GM23338 (cell line): Measurements from ENCODE around the gene OTP. TPM values are rescaled to one million over a fixed set of nuclear protein-coding genes. Genes with fewer than 3 reads are reported as not detected.

Experiments used
- ATAC-seq: fragments of 200-7000 bp; cut with Tn5 transposase; 3 replicates; pipeline ENCODE4 v1.9.1; 2020
- DNase-seq: peaks from one replicate; pipeline ENCODE4 v3.0.0-alpha.2; 2015; ENCODE audit warnings: low spot score
- H2AFZ ChIP-seq: fragments of 200-600 bp; sonication (generic); 2 replicates; pipeline ENCODE4 v1.8.0; 2016; ENCODE audit warnings: antibody characterized with exemption, mild to moderate bottlenecking, moderate library complexity
- H3F3A ChIP-seq: fragments of 200-600 bp; sonication (generic); replicated peaks from 2 replicates; pipeline ENCODE4 v1.8.0; 2017; ENCODE audit warnings: antibody characterized with exemption, mixed run types, low read depth
- H3K27ac ChIP-seq: fragments of 200-600 bp; sonication (generic); 2 replicates; pipeline ENCODE4 v1.6.1; 2016; ENCODE audit warnings: low read depth
- H3K27me3 ChIP-seq: fragments of 200-600 bp; sonication (generic); 2 replicates; pipeline ENCODE4 v1.8.0; 2016; ENCODE audit warnings: mild to moderate bottlenecking, mixed run types, moderate library complexity; ENCODE audit not compliant: insufficient read depth
- H3K36me3 ChIP-seq: fragments of 200-600 bp; sonication (generic); 2 replicates; pipeline ENCODE4 v1.8.0; 2016; ENCODE audit warnings: mild to moderate bottlenecking; ENCODE audit not compliant: insufficient read depth
- H3K4me1 ChIP-seq: fragments of 200-600 bp; sonication (generic); 2 replicates; pipeline ENCODE4 v1.8.0; 2016; ENCODE audit warnings: mild to moderate bottlenecking, moderate library complexity; ENCODE audit not compliant: insufficient read depth
- H3K4me2 ChIP-seq: fragments of 200-600 bp; sonication (generic); 2 replicates; pipeline ENCODE4 v1.7.1; 2017; ENCODE audit warnings: mixed run types
- H3K4me3 ChIP-seq: fragments of 200-600 bp; sonication (generic); 2 replicates; pipeline ENCODE4 v1.6.1; 2016; ENCODE audit warnings: mixed run types
- H3K79me2 ChIP-seq: fragments of 200-600 bp; sonication (generic); replicated peaks from 2 replicates; pipeline ENCODE4 v1.8.0; 2017; ENCODE audit warnings: mild to moderate bottlenecking; ENCODE audit not compliant: insufficient read depth
- H3K9me2 ChIP-seq: fragments of 200-600 bp; sonication (generic); 2 replicates; pipeline ENCODE4 v1.8.0; 2017; ENCODE audit not compliant: insufficient read depth
- H4K20me1 ChIP-seq: fragments of 200-600 bp; sonication (generic); replicated peaks from 2 replicates; pipeline ENCODE4 v1.8.0; 2017; ENCODE audit warnings: mild to moderate bottlenecking; ENCODE audit not compliant: insufficient read depth
- H3K27ac Mint-ChIP-seq: 2 replicates; pipeline ENCODE4 v1.8.0; 2020; ENCODE audit warnings: inconsistent platforms, mild to moderate bottlenecking, moderate library complexity, mixed read lengths
- H3K27me3 Mint-ChIP-seq: 3 replicates; pipeline ENCODE4 v1.8.0; 2022; ENCODE audit warnings: low read depth, mild to moderate bottlenecking, moderate library complexity, mixed read lengths, inconsistent platforms; ENCODE audit not compliant: insufficient read depth, poor library complexity
- H3K36me3 Mint-ChIP-seq: 3 replicates; pipeline ENCODE4 v1.8.0; 2021; ENCODE audit warnings: low read depth, mild to moderate bottlenecking, inconsistent platforms, moderate library complexity, mixed read lengths
- H3K4me1 Mint-ChIP-seq: 3 replicates; pipeline ENCODE4 v1.8.0; 2020; ENCODE audit warnings: mild to moderate bottlenecking, inconsistent platforms, mixed read lengths
- H3K4me3 Mint-ChIP-seq: 3 replicates; pipeline ENCODE4 v1.8.0; 2021; ENCODE audit warnings: moderate library complexity, mild to moderate bottlenecking, inconsistent platforms, mixed read lengths
- H3K9me3 Mint-ChIP-seq: 3 replicates; pipeline ENCODE4 v1.8.0; 2020; ENCODE audit warnings: moderate library complexity, mild to moderate bottlenecking, inconsistent platforms, mixed read lengths
- CREB1 ChIP-seq: fragments of 250-450 bp; sonication (Bioruptor Pico); IDR thresholded peaks from 2 replicates; pipeline ENCODE4 v1.5.0; 2020; ENCODE audit warnings: low read depth, mild to moderate bottlenecking, moderate library complexity
- POLR2AphosphoS5 ChIP-seq: IDR thresholded peaks from 2 replicates; pipeline ENCODE4 v1.6.1; 2016; ENCODE audit warnings: antibody characterized with exemption, low read depth
- polyA plus RNA-seq: library from polyadenylated mRNA; unstranded; fragments of >200 nt; fragmentation: Nextera tagmentation; extraction: Ambion mirVana; gene quantifications from 2 replicates; pipeline ENCODE4 v1.2.1, GENCODE V29; 2016
- total RNA-seq: library from RNA; depleted of rRNA; stranded (reverse); fragments of >200 nt; shearing (Covaris generic); gene quantifications from 2 replicates; pipeline ENCODE4 v1.2.3, GENCODE V29; 2014
- TF ChIP-seq, protein P1 (sequence below): fragments of 250-450 bp; sonication (Bioruptor Pico); IDR thresholded peaks from 2 replicates; pipeline ENCODE4 v1.5.0; 2020; ENCODE audit warnings: mild to moderate bottlenecking, moderate library complexity
- TF ChIP-seq, protein P2 (sequence below), 2 experiments: fragments of 200-600 bp in 1 of 2; sonication (generic) in 1 of 2; conservative IDR thresholded peaks; 2 replicates each; pipeline versions ENCODE4 v1.5.1 to v1.6.1; 2016 to 2017; ENCODE audit warnings: antibody characterized with exemption in 2 of 2, low read depth in 2 of 2, mild to moderate bottlenecking in 2 of 2, moderate library complexity in 1 of 2
- TF ChIP-seq, protein P3 (sequence below): IDR thresholded peaks from one replicate; pipeline ENCODE4 v1.6.1; 2018; ENCODE audit warnings: antibody characterized with exemption; ENCODE audit not compliant: unreplicated experiment

Gene OTP
- total and polyA plus RNA-seq, 2 experiments from 2014 or later, result not detected

DNA sequence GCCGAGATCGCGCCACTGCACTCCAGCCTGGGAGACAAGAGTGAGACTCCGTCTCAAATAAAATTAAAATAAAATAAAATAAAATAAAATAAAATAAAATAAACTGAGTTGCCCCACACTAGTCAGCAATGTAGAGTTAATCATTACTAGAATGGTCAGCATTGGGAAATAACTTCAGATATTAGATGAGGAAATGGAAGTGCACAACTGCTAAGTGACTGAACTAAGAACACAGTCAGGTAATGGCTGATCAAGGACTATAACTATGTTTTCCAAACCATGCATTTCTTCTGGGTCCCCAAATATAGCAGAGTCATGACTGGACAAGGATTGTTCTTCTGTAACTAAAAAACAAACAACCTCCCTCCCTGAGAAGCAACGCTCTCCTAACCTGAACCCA is 17.1 kb downstream of the OTP start (continued):
- TF ChIP-seq, protein P1, sequence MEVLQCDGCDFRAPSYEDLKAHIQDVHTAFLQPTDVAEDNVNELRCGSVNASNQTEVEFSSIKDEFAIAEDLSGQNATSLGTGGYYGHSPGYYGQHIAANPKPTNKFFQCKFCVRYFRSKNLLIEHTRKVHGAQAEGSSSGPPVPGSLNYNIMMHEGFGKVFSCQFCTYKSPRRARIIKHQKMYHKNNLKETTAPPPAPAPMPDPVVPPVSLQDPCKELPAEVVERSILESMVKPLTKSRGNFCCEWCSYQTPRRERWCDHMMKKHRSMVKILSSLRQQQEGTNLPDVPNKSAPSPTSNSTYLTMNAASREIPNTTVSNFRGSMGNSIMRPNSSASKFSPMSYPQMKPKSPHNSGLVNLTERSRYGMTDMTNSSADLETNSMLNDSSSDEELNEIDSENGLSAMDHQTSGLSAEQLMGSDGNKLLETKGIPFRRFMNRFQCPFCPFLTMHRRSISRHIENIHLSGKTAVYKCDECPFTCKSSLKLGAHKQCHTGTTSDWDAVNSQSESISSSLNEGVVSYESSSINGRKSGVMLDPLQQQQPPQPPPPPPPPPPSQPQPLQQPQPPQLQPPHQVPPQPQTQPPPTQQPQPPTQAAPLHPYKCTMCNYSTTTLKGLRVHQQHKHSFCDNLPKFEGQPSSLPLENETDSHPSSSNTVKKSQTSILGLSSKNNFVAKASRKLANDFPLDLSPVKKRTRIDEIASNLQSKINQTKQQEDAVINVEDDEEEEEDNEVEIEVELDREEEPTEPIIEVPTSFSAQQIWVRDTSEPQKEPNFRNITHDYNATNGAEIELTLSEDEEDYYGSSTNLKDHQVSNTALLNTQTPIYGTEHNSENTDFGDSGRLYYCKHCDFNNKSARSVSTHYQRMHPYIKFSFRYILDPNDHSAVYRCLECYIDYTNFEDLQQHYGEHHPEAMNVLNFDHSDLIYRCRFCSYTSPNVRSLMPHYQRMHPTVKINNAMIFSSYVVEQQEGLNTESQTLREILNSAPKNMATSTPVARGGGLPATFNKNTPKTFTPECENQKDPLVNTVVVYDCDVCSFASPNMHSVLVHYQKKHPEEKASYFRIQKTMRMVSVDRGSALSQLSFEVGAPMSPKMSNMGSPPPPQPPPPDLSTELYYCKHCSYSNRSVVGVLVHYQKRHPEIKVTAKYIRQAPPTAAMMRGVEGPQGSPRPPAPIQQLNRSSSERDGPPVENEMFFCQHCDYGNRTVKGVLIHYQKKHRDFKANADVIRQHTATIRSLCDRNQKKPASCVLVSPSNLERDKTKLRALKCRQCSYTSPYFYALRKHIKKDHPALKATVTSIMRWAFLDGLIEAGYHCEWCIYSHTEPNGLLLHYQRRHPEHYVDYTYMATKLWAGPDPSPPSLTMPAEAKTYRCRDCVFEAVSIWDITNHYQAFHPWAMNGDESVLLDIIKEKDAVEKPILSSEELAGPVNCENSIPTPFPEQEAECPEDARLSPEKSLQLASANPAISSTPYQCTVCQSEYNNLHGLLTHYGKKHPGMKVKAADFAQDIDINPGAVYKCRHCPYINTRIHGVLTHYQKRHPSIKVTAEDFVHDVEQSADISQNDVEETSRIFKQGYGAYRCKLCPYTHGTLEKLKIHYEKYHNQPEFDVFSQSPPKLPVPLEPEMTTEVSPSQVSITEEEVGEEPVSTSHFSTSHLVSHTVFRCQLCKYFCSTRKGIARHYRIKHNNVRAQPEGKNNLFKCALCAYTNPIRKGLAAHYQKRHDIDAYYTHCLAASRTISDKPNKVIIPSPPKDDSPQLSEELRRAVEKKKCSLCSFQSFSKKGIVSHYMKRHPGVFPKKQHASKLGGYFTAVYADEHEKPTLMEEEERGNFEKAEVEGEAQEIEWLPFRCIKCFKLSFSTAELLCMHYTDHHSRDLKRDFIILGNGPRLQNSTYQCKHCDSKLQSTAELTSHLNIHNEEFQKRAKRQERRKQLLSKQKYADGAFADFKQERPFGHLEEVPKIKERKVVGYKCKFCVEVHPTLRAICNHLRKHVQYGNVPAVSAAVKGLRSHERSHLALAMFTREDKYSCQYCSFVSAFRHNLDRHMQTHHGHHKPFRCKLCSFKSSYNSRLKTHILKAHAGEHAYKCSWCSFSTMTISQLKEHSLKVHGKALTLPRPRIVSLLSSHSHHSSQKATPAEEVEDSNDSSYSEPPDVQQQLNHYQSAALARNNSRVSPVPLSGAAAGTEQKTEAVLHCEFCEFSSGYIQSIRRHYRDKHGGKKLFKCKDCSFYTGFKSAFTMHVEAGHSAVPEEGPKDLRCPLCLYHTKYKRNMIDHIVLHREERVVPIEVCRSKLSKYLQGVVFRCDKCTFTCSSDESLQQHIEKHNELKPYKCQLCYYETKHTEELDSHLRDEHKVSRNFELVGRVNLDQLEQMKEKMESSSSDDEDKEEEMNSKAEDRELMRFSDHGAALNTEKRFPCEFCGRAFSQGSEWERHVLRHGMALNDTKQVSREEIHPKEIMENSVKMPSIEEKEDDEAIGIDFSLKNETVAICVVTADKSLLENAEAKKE, result no peak

DNA sequence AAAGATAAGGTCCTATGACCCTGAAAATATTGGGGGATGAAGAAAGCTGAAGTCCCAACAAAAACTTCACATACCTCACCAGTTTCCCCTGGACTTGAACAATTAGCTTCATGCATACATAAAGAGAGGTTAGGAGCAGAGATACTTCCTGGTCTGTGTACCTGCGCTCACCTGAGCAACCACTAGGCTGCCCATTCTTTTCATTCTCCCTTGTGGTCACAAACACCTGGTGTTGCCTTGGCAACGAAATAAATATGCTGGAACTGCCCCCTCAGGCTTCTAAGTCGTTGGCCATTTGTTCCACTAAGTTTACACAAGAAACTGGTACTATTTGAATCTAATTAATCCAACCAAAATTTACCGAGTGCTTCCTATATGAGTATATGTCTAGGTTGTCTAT is 18.1 kb downstream of the OTP start:
- no peak overlapping the region for H2AFZ ChIP-seq
- no peak overlapping the region for H3K27ac ChIP-seq
- Mint-ChIP-seq H3K27me3 (peaks cover 11% of the 10 kb centered on the region), H3K27ac (peak overlapping the region; percentile 82; the same call in 1 of the 2 replicates), H3K36me3 (no peaks in the 10 kb centered on the region), H3K9me3 (no peaks in the 10 kb centered on the region), H3K4me3 (no peak overlapping the region), H3K4me1 (peaks cover 14% of the 10 kb centered on the region; the same call in 2 of the 3 replicates)
- no peaks in the 10 kb centered on the region for H3F3A ChIP-seq
- H3K4me3 ChIP-seq, result no peak overlapping the region
- TF ChIP-seq CREB1 (CRISPR knock-in tag) (peak; percentile 20; the same call in 1 of the 2 replicates), POLR2AphosphoS5 (no peak)
- TF ChIP-seq, protein P2, sequence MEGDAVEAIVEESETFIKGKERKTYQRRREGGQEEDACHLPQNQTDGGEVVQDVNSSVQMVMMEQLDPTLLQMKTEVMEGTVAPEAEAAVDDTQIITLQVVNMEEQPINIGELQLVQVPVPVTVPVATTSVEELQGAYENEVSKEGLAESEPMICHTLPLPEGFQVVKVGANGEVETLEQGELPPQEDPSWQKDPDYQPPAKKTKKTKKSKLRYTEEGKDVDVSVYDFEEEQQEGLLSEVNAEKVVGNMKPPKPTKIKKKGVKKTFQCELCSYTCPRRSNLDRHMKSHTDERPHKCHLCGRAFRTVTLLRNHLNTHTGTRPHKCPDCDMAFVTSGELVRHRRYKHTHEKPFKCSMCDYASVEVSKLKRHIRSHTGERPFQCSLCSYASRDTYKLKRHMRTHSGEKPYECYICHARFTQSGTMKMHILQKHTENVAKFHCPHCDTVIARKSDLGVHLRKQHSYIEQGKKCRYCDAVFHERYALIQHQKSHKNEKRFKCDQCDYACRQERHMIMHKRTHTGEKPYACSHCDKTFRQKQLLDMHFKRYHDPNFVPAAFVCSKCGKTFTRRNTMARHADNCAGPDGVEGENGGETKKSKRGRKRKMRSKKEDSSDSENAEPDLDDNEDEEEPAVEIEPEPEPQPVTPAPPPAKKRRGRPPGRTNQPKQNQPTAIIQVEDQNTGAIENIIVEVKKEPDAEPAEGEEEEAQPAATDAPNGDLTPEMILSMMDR (conservative IDR thresholded peaks at IDR 0.05; ENCODE audit: low read depth in 2 of 2), result peak; percentile 49 to 64
- TF ChIP-seq, protein P3, sequence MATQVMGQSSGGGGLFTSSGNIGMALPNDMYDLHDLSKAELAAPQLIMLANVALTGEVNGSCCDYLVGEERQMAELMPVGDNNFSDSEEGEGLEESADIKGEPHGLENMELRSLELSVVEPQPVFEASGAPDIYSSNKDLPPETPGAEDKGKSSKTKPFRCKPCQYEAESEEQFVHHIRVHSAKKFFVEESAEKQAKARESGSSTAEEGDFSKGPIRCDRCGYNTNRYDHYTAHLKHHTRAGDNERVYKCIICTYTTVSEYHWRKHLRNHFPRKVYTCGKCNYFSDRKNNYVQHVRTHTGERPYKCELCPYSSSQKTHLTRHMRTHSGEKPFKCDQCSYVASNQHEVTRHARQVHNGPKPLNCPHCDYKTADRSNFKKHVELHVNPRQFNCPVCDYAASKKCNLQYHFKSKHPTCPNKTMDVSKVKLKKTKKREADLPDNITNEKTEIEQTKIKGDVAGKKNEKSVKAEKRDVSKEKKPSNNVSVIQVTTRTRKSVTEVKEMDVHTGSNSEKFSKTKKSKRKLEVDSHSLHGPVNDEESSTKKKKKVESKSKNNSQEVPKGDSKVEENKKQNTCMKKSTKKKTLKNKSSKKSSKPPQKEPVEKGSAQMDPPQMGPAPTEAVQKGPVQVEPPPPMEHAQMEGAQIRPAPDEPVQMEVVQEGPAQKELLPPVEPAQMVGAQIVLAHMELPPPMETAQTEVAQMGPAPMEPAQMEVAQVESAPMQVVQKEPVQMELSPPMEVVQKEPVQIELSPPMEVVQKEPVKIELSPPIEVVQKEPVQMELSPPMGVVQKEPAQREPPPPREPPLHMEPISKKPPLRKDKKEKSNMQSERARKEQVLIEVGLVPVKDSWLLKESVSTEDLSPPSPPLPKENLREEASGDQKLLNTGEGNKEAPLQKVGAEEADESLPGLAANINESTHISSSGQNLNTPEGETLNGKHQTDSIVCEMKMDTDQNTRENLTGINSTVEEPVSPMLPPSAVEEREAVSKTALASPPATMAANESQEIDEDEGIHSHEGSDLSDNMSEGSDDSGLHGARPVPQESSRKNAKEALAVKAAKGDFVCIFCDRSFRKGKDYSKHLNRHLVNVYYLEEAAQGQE, result no peak
- H3K4me1 ChIP-seq, result no peaks in the 10 kb centered on the region
- DNase-seq (peak; percentile 97), ATAC-seq (peak; percentile 100)
- no peaks in the 10 kb centered on the region for H3K9me2 ChIP-seq
- no peaks in the 10 kb centered on the region for H3K79me2 ChIP-seq
- H3K4me2 ChIP-seq, result no peak overlapping the region
- peaks cover 40% of the 10 kb centered on the region for H3K27me3 ChIP-seq
- no peaks in the 10 kb centered on the region for H3K36me3 ChIP-seq
- 0 out of 2 replicates have a peak, but pooled peaks cover 2% of the 10 kb centered on the region for H4K20me1 ChIP-seq
